PC-3 (cell line): Measurements from ENCODE around the gene GBA2.

Experiments used
- CTCF ChIP-seq: fragments of 300-600 bp; sonication (generic); conservative IDR thresholded peaks from 2 replicates; pipeline ENCODE4 v1.5.1; 2017; ENCODE audit warnings: antibody characterized with exemption, low read depth, mild to moderate bottlenecking, low read length
- EZH2 ChIP-seq: fragments of 300-600 bp; sonication (generic); IDR thresholded peaks from one replicate; pipeline ENCODE4 v1.6.1; 2017; ENCODE audit warnings: antibody characterized with exemption, mild to moderate bottlenecking, low read length; ENCODE audit not compliant: unreplicated experiment
- EZH2phosphoT487 ChIP-seq: fragments of 300-600 bp; sonication (generic); IDR thresholded peaks from 2 replicates; pipeline ENCODE4 v1.6.1; 2018; ENCODE audit warnings: mild to moderate bottlenecking, antibody characterized with exemption, low read length, borderline replicate concordance

- TF ChIP-seq EZH2: no peak
- TF ChIP-seq CTCF: no peak
- no peak for TF ChIP-seq EZH2phosphoT487
Observed at GRCh38 chr9:35716230-35716629, 32.8 kb downstream of the GBA2 start.
